ENCODE results near the gene VDR.

VDR gene

DNA sequence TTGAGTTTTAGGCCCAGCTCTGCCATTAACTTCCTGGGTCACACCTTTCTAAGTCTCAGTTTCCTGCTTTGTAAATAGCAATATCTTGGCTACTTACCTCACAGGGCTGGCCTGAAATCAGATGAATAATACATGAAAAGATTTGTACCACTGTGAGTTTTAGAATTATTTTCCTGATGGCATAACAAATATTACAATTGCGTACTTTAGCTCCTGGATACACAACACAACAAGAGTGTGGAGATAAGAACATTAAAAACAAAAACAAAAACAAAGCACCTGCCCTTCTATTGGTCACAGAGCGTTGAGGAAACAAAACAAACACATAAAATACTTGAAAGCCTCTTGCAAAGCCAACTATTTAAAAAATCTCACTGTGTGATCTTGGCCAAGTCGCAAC lies 80.2 kb downstream of the VDR start:
- Histone ChIP-seq H4K20me1 (ENCODE audit: control insufficient read depth, insufficient read depth, low read depth, low read length) (no peaks in the 10 kb centered on the region), H3K4me3 (ENCODE audit: low read length) (peak overlapping the region; percentile 22), H3K4me1 (ENCODE audit: control insufficient read depth, low read length) (peaks cover 95% of the 10 kb centered on the region), H3K9me3 (ENCODE audit: control insufficient read depth, insufficient read depth, low read length) (no peaks in the 10 kb centered on the region), H3K4me2 (ENCODE audit: low read length) (peak overlapping the region; percentile 57), H3F3A (ENCODE audit: control insufficient read depth, insufficient read depth) (peaks cover 26% of the 10 kb centered on the region), H3K79me2 (ENCODE audit: control insufficient read depth, low read length) (peaks cover 6% of the 10 kb centered on the region), H3K9me2 (replicated peaks; ENCODE audit: control insufficient read depth, low read length) (no peaks in the 10 kb centered on the region), H3K27me3 (ENCODE audit: control insufficient read depth, low read length) (no peaks in the 10 kb centered on the region), H3K36me3 (ENCODE audit: control insufficient read depth, low read length) (no peaks in the 10 kb centered on the region), H3K27ac (ENCODE audit: low read depth, low read length) (peak overlapping the region; percentile 58)
- TF ChIP-seq, protein P1, sequence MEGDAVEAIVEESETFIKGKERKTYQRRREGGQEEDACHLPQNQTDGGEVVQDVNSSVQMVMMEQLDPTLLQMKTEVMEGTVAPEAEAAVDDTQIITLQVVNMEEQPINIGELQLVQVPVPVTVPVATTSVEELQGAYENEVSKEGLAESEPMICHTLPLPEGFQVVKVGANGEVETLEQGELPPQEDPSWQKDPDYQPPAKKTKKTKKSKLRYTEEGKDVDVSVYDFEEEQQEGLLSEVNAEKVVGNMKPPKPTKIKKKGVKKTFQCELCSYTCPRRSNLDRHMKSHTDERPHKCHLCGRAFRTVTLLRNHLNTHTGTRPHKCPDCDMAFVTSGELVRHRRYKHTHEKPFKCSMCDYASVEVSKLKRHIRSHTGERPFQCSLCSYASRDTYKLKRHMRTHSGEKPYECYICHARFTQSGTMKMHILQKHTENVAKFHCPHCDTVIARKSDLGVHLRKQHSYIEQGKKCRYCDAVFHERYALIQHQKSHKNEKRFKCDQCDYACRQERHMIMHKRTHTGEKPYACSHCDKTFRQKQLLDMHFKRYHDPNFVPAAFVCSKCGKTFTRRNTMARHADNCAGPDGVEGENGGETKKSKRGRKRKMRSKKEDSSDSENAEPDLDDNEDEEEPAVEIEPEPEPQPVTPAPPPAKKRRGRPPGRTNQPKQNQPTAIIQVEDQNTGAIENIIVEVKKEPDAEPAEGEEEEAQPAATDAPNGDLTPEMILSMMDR (IDR thresholded peaks at IDR 0.05; ENCODE audit: low read depth, low read length, poor library complexity, severe bottlenecking), result no peak
- no peak for TF ChIP-seq EZH2phosphoT487 (IDR thresholded peaks at IDR 0.05; ENCODE audit: borderline replicate concordance, low read length)

DNA sequence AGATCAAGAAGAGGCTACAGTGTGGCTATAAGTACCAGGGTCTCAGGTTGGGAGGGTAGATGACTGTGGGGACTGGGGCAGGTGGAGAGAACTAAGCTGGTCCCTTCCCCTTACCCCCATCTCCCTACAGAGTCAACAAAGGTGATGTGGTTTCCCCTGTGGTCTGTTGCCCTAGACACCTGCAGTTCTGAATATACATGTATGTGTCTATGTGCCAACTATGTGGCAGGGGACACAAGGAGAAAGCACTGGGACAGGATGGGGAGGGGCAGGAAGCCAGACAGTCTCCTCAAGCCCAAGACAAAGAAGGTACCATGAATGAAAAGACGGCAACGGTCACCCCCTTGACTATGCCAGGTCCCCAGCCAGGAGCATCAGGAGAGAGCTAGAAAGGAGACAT lies 80.6 kb downstream of the VDR start:
- peaks cover 23% of the 10 kb centered on the region for H3F3A ChIP-seq (ENCODE audit: control insufficient read depth, insufficient read depth)
- H3K4me3 ChIP-seq (ENCODE audit: low read length), result peak overlapping the region; percentile 22
- H3K79me2 ChIP-seq (ENCODE audit: control insufficient read depth, low read length), result peaks cover 9% of the 10 kb centered on the region
- H3K9me3 ChIP-seq (ENCODE audit: control insufficient read depth, insufficient read depth, low read length), result no peaks in the 10 kb centered on the region
- peak overlapping the region; percentile 58 for H3K27ac ChIP-seq (ENCODE audit: low read depth, low read length)
- H3K4me1 ChIP-seq (ENCODE audit: control insufficient read depth, low read length), result peaks cover 91% of the 10 kb centered on the region
- TF ChIP-seq, protein P1 (IDR thresholded peaks at IDR 0.05; ENCODE audit: low read depth, low read length, poor library complexity, severe bottlenecking), result no peak
- TF ChIP-seq EZH2phosphoT487 (IDR thresholded peaks at IDR 0.05; ENCODE audit: borderline replicate concordance, low read length), result no peak
- H3K27me3 ChIP-seq (ENCODE audit: control insufficient read depth, low read length), result no peaks in the 10 kb centered on the region
- H3K4me2 ChIP-seq (ENCODE audit: low read length), result peak overlapping the region; percentile 57
- H4K20me1 ChIP-seq (ENCODE audit: control insufficient read depth, insufficient read depth, low read depth, low read length), result no peaks in the 10 kb centered on the region
- H3K9me2 ChIP-seq (replicated peaks; ENCODE audit: control insufficient read depth, low read length), result no peaks in the 10 kb centered on the region
- no peaks in the 10 kb centered on the region; the same call in 1 of the 2 replicates for H3K36me3 ChIP-seq (ENCODE audit: control insufficient read depth, low read length)

- Histone ChIP-seq H3K79me2 (ENCODE audit: control insufficient read depth, low read length) (peaks cover 15% of the 10 kb centered on the region), H3K4me2 (ENCODE audit: low read length) (peak overlapping the region; percentile 57), H3K4me3 (ENCODE audit: low read length) (peak overlapping the region; percentile 22; the same call in 1 of the 2 replicates), H3F3A (ENCODE audit: control insufficient read depth, insufficient read depth) (peaks cover 22% of the 10 kb centered on the region), H3K27me3 (ENCODE audit: control insufficient read depth, low read length) (no peaks in the 10 kb centered on the region), H3K9me3 (ENCODE audit: control insufficient read depth, insufficient read depth, low read length) (no peaks in the 10 kb centered on the region), H3K27ac (ENCODE audit: low read depth, low read length) (peak overlapping the region; percentile 58), H4K20me1 (ENCODE audit: control insufficient read depth, insufficient read depth, low read depth, low read length) (no peaks in the 10 kb centered on the region), H3K9me2 (replicated peaks; ENCODE audit: control insufficient read depth, low read length) (no peaks in the 10 kb centered on the region), H3K4me1 (ENCODE audit: control insufficient read depth, low read length) (peaks cover 84% of the 10 kb centered on the region), H3K36me3 (ENCODE audit: control insufficient read depth, low read length) (peaks cover 6% of the 10 kb centered on the region)
- TF ChIP-seq EZH2phosphoT487 (IDR thresholded peaks at IDR 0.05; ENCODE audit: borderline replicate concordance, low read length), result no peak
- TF ChIP-seq, protein P1 (IDR thresholded peaks at IDR 0.05; ENCODE audit: low read depth, low read length, poor library complexity, severe bottlenecking), result no peak
Observed at GRCh38 chr12:47823422-47824086, 81.2 kb downstream of the VDR start.
